SK-N-DZ (cell line): Measurements from ENCODE around the gene TULP3. TPM values are rescaled to one million over a fixed set of nuclear protein-coding genes. Genes with fewer than 3 reads are reported as not detected.
"Not testable (repeated sequence)": the region's sequence is repeated elsewhere in the genome, so short reads cannot be mapped to it uniquely, and the experiment has no call there.

Experiments used
- DNase-seq: peaks from one replicate; pipeline ENCODE4 v3.0.0-alpha.2; 2015; ENCODE audit warnings: low spot score
- polyA plus RNA-seq, 2 experiments: library from polyadenylated mRNA; depleted of rRNA; stranded (reverse); fragments of >200 nt; gene quantifications; 2 replicates each; pipeline ENCODE4 v1.2.3, GENCODE V29; 2014

TULP3 gene, protein sequence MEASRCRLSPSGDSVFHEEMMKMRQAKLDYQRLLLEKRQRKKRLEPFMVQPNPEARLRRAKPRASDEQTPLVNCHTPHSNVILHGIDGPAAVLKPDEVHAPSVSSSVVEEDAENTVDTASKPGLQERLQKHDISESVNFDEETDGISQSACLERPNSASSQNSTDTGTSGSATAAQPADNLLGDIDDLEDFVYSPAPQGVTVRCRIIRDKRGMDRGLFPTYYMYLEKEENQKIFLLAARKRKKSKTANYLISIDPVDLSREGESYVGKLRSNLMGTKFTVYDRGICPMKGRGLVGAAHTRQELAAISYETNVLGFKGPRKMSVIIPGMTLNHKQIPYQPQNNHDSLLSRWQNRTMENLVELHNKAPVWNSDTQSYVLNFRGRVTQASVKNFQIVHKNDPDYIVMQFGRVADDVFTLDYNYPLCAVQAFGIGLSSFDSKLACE
- polyA plus RNA-seq (2014; cell fraction: cytosol; rRNA removed), result 39.8 and 41.1 TPM in 2 replicates
- polyA plus RNA-seq (2014; cell fraction: nucleus; rRNA removed), result 23.3 and 24.8 TPM in 2 replicates

DNA sequence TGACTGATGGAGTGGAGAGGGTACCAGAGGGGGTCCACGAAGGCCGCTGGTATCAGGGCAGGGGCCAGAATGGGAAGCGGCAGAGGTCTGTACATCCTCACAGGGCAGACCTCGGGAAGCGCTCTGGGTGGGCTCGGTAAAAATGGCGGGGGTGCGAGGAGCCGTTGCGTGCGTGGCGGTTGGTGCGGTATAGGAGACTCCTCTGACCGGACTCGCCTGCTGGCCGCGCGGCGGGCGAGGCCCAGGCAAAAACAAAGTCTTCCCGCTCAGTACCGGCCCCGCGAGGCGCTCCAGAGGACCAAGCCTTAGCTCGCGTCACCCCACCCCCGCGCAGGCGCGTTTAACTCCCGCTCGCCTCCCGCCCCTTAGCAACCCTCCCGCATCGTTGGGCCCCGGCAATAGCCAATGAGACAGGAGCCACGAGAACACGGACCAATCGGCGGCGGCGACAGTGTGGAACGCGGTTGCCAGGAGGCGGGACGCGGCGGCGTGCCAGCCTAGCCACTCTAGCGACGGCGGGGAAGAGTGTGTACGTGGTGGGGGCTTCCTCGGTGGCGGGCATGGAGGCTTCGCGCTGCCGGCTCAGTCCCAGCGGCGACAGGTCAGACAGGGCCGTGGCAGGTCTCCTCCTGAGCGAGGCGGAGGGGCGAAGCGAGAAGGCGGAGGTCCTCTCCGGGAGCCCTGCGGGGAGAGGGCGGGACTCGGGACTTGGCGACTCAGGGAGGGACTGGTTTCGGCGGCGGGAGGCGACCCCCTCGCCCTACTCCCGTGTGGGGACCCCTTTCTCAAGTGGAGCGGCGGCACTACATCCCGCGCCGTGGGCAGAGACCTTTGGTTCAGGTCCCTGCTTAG is at the start of gene TULP3:
Gene TULP3 (plus strand): TSS at position 504 of the 852 bp plus-strand sequence. CDS start 57 bp downstream, at position 561.
- peak; percentile 99 for DNase-seq

- no peak for DNase-seq
These were observed 49.5 kb upstream of the TULP3 start for GRCh38 chr12:2841056-2841650.

DNA sequence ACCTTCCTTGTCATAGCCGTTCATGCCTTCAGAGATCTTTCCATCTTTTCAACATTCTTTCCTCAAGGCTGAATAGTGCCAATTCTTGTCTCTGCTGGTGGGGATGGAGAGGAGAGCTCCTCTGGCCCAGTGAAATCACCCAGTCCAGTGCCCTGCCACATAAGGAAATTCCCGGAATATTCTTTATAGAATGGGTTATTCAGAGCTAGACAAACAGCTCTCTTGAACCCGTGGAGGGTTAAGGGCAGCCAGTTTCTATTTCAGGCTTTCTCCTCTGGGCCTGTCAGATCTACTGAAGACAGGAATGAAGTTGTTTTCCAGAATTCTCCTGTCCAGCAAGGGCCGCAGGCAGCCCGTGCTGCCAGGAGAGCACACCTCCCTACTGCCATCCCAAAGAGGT is 47.7 kb upstream of the TULP3 start:
- DNase-seq, result no peak

DNA sequence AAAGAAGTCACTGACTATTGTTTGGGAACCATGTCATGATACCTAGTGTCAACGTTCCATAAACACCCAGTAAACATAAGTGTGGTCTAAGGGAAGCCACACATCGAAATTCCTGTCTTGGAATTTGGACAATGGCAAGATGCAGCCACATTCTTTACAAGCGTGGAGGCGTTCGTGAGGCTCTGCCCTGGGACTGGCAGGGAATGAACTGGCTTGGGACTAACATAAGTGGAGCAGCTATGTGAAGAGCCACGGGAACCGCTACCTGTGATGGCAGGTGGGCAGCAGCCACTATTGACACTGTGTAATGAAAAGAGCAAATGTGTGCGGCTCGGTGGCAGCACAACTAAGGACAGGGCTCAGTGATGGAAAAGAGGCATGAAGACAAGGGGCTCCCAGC is 45.9 kb upstream of the TULP3 start:
- DNase-seq, result no peak

DNA sequence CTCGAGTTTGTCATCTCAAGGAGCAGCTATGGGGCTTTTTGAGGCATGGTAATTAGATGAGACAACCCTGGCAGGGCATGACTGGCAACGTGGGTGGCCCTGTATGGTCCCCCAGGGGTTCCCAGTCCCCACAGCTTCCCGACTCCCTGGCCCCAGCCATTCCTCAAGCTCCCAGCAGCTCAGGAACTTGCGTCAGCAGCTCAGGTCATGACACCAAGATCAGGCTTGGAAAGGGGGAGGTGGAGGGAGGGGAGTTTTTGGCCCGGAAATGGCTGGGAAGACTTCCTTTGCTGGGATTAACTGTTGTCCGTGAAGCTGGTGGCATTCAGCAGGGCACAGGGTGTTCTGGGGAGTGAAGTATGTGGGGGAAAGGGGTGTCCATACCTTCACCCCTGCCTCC is 45.4 kb upstream of the TULP3 start:
- no peak for DNase-seq

- no peak for DNase-seq
These were observed 38.8 kb upstream of the TULP3 start for GRCh38 chr12:2851931-2852330.

- DNase-seq, result peak; percentile 80
These were observed 37.1 kb upstream of the TULP3 start for GRCh38 chr12:2853626-2854025.

DNA sequence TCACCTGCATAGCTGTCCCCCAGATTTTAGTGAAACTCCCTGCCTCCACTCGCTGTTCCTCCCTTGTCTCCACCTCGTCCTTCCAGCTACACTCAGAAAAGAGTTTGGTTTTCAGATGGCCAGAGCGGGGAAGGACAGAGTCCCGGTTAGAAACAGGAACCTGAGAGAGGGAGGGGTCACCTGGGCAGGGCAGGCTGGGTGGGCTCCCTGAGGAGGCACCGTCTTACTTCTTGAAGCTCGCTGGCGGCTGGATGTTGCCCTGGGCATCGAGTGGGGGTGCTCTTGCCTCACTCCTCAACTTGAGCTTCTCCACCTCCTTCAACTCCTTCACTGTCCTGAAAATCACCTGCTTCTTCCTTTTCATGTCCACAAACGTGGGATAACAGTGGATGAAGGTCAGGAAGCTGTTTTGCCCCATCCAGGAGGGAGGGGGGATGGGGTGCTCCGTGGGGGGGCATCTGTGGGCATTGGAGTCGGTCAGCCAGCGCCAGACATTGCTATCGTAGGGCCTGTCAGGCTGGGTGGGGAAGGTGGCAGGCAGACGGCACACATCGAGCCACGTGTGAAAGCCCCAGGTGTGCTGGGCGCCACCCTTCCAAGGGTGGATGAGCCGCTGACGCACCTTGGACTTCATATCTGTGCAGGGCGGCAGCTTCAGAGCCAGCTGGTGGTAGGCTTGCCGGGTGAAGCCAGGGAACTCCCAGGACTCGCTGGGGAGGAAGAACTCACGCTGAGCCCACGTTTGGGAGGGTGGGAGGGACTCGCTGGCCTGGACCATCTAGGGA is 35.8 kb upstream of the TULP3 start:
- DNase-seq, result no peak

GRCh38 chr12:2855546-2855945 is 35.1 kb upstream of the TULP3 start:
- no peak for DNase-seq

- no peak for DNase-seq
These were observed 34.6 kb upstream of the TULP3 start for GRCh38 chr12:2856051-2856450.

DNA sequence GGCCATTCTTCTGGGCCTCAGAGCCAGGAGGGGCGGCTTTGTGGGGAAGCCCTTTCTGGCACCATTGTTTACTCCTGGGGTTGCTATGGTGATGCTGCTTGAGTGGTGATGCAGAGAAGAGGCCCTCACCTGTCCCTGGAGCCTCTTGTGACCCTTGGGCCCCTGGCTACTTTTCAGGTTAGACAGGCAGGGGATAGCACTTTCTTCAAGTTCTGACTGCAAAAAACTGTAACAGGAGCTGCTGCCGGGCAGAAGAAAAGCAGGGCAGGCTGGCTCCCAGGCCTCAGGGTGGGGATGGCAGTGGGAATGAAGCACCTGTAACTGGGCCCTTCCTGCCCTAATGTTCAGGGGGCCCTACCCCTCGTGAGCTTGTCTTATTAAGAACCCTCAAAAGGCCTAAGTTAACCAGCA is 33.7 kb upstream of the TULP3 start, which contains the start of gene TEX52:
Gene TEX52 (minus strand): TSS at position 19 of the 411 bp plus-strand sequence. CDS start 13 bp downstream, at position 6.
- DNase-seq, result no peak

DNA sequence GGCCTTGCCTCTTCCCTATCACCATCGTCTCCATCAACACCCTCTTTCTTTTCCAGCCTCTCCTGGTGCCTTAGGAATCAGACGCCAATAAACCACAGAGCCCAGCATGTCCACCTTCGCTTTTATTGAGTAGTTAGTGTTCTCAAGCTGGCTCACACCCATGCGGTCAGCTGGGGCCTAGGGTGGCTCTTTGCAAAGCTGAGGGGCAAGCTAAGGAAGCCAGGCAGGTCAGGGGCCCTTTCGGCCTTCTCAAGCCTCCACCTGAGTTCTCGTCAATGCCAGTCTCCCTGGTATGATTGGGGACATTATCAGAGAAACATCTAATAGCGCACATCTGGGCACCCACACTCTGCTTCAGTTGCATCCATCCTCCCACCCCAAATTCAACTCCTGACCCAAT is 33.1 kb upstream of the TULP3 start:
- no peak for DNase-seq

DNA sequence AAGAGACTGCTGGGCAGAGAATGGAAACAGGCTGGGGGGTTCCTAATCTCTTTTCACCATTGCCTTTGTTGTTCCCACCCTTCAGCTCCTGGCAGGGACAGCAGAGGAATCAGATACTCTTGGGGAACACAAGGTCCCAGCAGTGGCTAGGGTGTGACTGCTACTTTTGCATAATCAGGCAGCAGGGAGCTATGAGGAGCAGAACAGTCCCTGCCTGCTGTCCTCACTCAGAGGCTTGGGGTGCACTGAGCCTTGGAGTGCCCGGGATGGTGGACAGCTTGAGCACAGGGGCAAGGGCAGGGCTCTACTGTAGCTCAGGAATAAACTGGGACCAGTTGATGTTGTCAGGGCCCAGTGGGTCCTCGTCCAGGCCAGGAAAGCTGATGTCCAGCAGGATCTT is 32.4 kb upstream of the TULP3 start:
- no peak for DNase-seq

DNA sequence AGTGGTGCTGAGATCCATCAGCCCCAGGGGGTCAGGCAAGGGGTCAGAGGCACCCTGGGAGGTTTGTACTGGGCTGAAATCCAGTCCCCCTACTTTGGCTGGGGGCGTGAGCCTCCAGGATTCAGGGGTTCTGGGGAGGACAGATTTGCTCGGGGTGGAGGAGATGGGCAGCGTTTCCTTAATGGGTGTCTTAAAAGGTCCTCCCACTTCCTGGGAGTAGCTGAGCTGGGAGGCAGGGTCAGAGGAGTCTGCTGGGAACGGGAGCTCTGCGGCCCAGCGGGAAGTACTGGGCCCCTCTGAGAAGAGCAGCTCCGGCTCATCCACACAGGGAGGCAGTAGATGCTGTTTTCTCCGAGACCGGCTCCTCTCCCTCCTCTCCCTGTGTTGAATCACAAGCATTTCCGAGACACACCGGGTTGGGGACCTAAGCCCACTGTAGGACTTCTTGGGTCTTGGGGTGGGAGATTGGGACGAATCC is 31.7 kb upstream of the TULP3 start:
- no peak for DNase-seq

DNA sequence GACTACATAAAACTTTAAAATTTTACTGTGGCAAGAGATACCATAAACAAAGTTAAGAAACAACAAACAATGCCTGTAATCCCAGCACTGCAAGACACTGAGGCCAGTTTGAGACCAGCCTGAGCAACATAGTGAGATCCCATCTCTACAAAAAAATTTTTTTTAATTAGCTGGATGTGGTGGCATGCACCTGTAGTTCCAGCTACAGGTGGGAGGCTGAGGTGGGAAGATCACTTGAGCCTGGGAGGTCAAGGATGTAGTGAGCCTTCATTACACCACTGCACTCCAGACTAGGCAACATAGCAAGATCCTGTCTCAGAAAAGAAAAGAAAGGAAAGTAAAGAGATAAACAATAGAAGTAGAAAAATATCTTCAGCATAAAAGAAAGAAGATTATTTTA is 30.5 kb upstream of the TULP3 start:
- no peak for DNase-seq

DNA sequence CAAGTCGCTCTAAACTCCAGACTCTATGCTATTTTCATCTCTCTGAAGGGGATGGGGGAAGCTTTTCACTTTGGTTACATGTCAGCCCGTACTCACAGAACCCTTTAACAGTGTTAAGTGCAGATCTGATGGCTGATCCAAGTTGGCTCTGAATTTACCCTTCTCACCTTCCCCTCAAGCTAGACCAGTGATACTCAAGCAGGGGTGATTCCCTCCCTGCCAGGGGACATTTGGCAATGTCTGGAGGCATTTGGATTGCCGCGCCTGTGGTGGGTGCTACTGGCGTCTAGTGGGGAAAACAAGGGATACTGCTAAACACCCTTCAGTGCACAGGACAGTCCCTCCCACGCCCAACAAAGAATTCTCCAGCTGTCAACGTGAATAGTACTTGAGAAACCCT is 27.8 kb upstream of the TULP3 start:
- DNase-seq, result no peak

- DNase-seq, result not testable (repeated sequence)
These were observed 27.3 kb upstream of the TULP3 start for GRCh38 chr12:2863402-2863801.

DNA sequence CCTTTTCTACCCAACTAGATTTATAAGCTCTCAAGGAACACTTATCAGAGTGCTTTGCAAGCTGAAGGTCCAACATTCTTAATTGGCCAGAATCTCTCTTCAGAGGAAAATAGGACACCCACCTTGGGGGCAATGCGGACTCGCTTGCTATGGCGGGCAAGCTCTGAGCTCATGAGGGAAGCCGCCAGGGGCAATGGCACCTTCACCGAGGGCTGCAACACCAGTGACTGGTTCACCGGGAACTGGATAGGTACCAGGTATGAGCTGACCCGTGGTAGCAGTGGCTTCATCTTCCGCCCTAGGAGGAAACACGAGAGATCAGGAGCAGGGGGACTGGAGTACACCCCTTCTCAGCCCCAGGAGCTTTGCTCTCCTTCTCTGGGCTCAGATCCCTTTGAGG is 26.5 kb upstream of the TULP3 start:
- no peak for DNase-seq

- DNase-seq, result not testable (repeated sequence)
These were observed 21.6 kb upstream of the TULP3 start for GRCh38 chr12:2868986-2869632.

DNA sequence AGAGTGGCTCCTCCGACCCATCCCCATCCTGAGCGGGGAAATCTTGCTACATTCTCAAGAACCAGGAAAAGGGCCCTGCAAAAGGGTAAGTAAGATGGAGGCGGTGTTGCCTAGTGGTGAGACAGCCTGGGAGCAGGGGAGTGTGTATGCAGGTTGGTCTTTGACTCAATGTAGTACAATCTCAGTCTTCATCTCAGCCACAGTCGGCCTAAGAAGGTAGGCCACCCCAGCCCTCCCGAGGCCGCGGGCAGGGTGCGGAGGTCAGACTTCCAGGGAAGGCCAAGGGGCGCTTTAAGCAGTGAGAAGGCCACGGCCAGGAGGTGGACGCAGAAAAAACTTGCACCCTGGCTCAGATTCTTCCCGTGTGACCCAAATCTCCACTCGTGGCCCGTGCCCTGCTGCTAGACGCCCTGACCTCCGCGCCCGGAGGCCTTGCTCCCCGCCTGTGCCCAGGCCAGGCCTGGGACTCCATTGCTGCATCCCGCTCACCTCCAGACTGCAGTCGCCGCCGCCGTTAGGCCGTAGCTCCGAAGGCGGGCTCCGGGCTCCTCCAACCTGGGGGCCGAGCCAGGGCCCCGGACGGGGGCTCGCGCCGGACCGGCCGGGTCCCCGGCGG is 14.2 kb upstream of the TULP3 start:
- DNase-seq, result peak; percentile 52
